Uterus (tissue), 4 donors: ENCODE results near the gene GPR171. TPM values are rescaled to one million over a fixed set of nuclear protein-coding genes. Genes with fewer than 3 reads are reported as not detected.
"Not testable (repeated sequence)": the region's sequence is repeated elsewhere in the genome, so short reads cannot be mapped to it uniquely, and the experiment has no call there.

Experiments used
- DNase-seq, 2 donors: peaks; one replicate each; pipeline ENCODE4 v3.0.0-alpha.2; 2019 to 2020
- H3K27ac ChIP-seq, 2 donors: fragments of 200-600 bp; sonication (generic); 1 replicate in 1 of 2; 2 replicates in 1 of 2; pipeline ENCODE4 v1.5.1; 2016 to 2018
- H3K27me3 ChIP-seq, 2 donors: fragments of 200-600 bp; sonication (generic); one replicate each; pipeline ENCODE4 v1.5.1; 2018 to 2019; ENCODE audit warnings: control low read depth in 1 of 2
- H3K36me3 ChIP-seq, 2 donors: fragments of 200-600 bp; sonication (generic); one replicate each; pipeline ENCODE4 v1.5.1; 2019; ENCODE audit warnings: control low read depth in 1 of 2
- H3K4me1 ChIP-seq, 2 donors: fragments of 200-600 bp; sonication (generic); one replicate each; pipeline ENCODE4 v1.5.1; 2018 to 2019; ENCODE audit warnings: control low read depth in 1 of 2
- H3K4me3 ChIP-seq, 2 donors: fragments of 200-600 bp; sonication (generic); 1 replicate in 1 of 2; 2 replicates in 1 of 2; pipeline ENCODE4 v1.5.1; 2018 to 2019; ENCODE audit warnings: mild to moderate bottlenecking in 1 of 2
- H3K9me3 ChIP-seq, 2 donors: fragments of 200-600 bp; sonication (generic); one replicate each; pipeline ENCODE4 v1.5.1; 2019; ENCODE audit warnings: control low read depth in 1 of 2
- POLR2A ChIP-seq, 2 donors: fragments of 450-650 bp; IDR thresholded peaks; one replicate each; pipeline ENCODE4 v1.6.1; 2016; ENCODE audit warnings: antibody characterized with exemption in 2 of 2, mild to moderate bottlenecking in 1 of 2, moderate library complexity in 1 of 2
- intact Hi-C: fragments of 100-400 bp; cut with DNase I; formaldehyde crosslinking; loops from one replicate; pipeline ENCODE4 v1.15.1; 2023; ENCODE audit warnings: low total_unique reads
- total RNA-seq, 4 donors: library from RNA; depleted of rRNA in 3 of 4; stranded (reverse); fragments of >200 nt in 3 of 4; gene quantifications; one replicate each; pipeline versions ENCODE4 v1.1.0 to v1.2.4, GENCODE V29; 2014 to 2023
- TF ChIP-seq, protein P1 (sequence below), 4 experiments: fragments of 200-600 bp in 2 of 4; fragments of 450-650 bp in 2 of 4; sonication (generic) in 2 of 4; IDR thresholded peaks; one replicate each; pipeline ENCODE4 v1.5.1; 2016 to 2019; ENCODE audit warnings: antibody characterized with exemption in 4 of 4, mild to moderate bottlenecking in 2 of 4, moderate library complexity in 1 of 4
- donor health status: DM: yes; HTN: yes; CAD: no.

The GPR171 gene
- total RNA-seq, 4 donors from 2014 or later: 0.34 to 0.48 TPM; not detected in 2

DNA sequence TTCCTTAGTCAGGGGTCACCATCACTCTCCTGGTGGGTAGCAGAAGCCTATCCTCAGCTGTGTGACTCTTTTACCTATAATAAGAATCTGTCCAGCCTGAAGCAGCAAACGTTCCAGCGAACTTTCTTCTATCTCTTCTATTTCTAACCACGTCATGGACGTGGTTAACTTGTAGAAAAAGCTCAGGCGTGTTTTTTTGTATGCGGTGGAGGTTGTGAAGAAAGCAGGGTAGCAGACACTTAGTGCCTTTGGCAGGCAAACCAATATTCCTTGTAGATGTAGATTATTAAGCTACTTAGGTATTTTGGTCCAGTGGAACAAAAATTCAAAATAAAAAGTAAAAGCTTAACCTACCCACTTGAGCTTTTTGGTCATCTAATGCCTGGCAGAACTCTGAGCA, 31.8 kb upstream of the GPR171 start:
- no peak overlapping the region for H3K4me3 ChIP-seq
- H3K27ac ChIP-seq: peak overlapping the region; percentile 28 to 29
- no peaks in the 10 kb centered on the region for H3K4me1 ChIP-seq
- H3K36me3 ChIP-seq: no peaks in the 10 kb centered on the region
- no peaks in the 10 kb centered on the region for H3K27me3 ChIP-seq
- intact Hi-C loops: no loop called here
- no peaks in the 10 kb centered on the region for H3K9me3 ChIP-seq
- TF ChIP-seq, protein P1, sequence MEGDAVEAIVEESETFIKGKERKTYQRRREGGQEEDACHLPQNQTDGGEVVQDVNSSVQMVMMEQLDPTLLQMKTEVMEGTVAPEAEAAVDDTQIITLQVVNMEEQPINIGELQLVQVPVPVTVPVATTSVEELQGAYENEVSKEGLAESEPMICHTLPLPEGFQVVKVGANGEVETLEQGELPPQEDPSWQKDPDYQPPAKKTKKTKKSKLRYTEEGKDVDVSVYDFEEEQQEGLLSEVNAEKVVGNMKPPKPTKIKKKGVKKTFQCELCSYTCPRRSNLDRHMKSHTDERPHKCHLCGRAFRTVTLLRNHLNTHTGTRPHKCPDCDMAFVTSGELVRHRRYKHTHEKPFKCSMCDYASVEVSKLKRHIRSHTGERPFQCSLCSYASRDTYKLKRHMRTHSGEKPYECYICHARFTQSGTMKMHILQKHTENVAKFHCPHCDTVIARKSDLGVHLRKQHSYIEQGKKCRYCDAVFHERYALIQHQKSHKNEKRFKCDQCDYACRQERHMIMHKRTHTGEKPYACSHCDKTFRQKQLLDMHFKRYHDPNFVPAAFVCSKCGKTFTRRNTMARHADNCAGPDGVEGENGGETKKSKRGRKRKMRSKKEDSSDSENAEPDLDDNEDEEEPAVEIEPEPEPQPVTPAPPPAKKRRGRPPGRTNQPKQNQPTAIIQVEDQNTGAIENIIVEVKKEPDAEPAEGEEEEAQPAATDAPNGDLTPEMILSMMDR (IDR thresholded peaks at IDR 0.05): no peak
- no peak for TF ChIP-seq POLR2A (IDR thresholded peaks at IDR 0.05)
- no peak for DNase-seq

DNA sequence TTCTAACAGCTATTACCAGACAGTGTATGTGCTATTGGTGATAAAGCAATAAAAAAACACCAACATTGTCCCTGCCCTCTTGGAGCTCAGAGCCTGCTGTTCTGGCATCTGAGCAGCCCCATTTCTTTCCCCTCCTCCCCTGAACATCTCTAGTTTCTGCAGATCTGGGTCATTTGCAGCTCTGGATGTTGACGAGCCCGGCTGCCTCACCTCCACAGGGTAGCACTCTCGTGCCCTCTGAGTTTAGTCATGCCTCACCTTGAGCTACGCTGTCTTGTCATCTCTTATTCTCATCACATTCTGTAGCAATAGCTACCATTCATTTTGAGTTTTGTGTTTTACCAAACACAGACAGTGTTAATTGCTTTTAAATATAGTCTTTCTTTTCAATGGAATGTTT, 30.0 kb upstream of the GPR171 start:
- intact Hi-C loops: no loop called here
- no peaks in the 10 kb centered on the region for H3K36me3 ChIP-seq
- H3K27ac ChIP-seq: no peak overlapping the region
- no peaks in the 10 kb centered on the region for H3K9me3 ChIP-seq
- H3K27me3 ChIP-seq: no peaks in the 10 kb centered on the region
- H3K4me1 ChIP-seq: no peaks in the 10 kb centered on the region
- no peak for DNase-seq
- H3K4me3 ChIP-seq: no peak overlapping the region
- TF ChIP-seq POLR2A (IDR thresholded peaks at IDR 0.05): no peak
- TF ChIP-seq, protein P1 (IDR thresholded peaks at IDR 0.05): no peak

DNA sequence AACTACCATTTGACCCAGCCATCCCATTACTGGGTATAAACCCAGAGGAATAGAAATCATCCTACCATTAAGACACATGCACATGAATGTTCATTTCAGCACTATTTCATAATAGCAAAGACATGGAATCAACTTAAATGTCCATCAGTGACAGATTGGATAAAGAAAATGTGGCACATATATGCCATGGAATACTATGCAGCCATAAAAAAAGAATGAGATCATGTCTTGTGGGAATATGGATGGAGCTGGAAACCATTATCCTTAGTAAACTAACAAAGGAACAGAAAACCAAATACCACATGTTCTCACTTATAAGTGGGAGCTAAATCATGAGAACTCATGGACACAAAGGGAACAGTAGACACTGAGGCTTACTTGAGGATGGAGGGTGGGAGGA, 29.4 kb upstream of the GPR171 start:
- H3K27ac ChIP-seq, H3K9me3 ChIP-seq, H3K4me3 ChIP-seq, H3K4me1 ChIP-seq, DNase-seq, H3K36me3 ChIP-seq, H3K27me3 ChIP-seq, intact Hi-C loops: not testable (repeated sequence)

DNA sequence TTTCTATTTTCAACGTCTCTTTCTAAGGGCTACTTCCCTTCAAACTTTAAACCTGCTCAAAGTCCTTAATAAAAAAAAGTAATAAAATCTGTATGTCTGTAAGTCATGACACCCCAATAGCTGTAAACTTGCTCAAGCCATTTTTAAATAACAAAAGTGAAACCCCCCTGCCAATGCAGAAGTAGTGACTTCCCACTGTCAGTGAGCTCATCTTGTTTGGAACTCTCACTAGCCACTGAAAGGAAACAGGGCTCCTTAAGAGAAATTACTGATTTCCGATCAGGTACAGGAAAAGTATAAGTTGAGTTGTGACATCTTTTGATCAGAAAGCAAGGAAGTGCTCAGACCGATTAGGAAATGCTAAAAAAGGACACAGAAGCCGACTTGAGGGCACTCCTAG, 27.6 kb upstream of the GPR171 start:
- no peak for TF ChIP-seq POLR2A (IDR thresholded peaks at IDR 0.05)
- TF ChIP-seq, protein P1 (IDR thresholded peaks at IDR 0.05): no peak
- no peaks in the 10 kb centered on the region for H3K4me1 ChIP-seq
- no peak overlapping the region for H3K27ac ChIP-seq
- intact Hi-C loops: no loop called here
- no peaks in the 10 kb centered on the region for H3K27me3 ChIP-seq
- no peak for DNase-seq
- no peaks in the 10 kb centered on the region for H3K9me3 ChIP-seq
- H3K36me3 ChIP-seq: no peaks in the 10 kb centered on the region
- H3K4me3 ChIP-seq: no peak overlapping the region

DNA sequence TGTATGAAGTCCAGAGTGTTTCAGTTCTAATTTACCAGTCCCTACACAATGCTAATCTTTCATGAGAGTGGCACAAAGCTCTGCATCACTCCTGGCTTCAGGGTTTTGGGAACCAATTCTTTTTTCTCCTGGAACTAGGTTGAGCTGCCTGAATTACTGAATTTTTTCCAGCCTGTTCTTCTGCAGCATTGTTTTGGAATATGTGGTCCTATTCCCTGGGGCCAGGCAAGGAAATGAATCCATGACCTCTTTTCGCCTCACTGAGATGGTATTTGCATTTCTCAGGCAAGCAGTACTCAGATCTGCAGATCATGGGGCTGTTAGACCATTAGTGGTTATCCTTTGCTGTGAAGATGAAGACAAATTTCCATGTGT, 25.6 kb upstream of the GPR171 start:
- intact Hi-C loops: loop anchor here (10.0 kb wide), 1 partner anchor 56 kb away; no protein-coding TSS in a partner anchor
- Histone ChIP-seq H3K36me3 (no peaks in the 10 kb centered on the region), H3K9me3 (no peaks in the 10 kb centered on the region), H3K4me3 (no peak overlapping the region), H3K27ac (peak overlapping the region in 1 of 2 donors; percentile 14), H3K27me3 (no peaks in the 10 kb centered on the region), H3K4me1 (no peaks in the 10 kb centered on the region)
- no peak for DNase-seq
- TF ChIP-seq, protein P1 (IDR thresholded peaks at IDR 0.05): no peak
- no peak for TF ChIP-seq POLR2A (IDR thresholded peaks at IDR 0.05)
